Fibroblast of pulmonary artery (primary cell): Measurements from ENCODE around the gene TMEM62.
"Not testable (repeated sequence)": the region's sequence is repeated elsewhere in the genome, so short reads cannot be mapped to it uniquely, and the experiment has no call there.

Experiments used
- DNase-seq: peaks from one replicate; pipeline ENCODE4 v3.0.0-alpha.2; 2010; ENCODE audit warnings: low read depth
- H3K4me3 ChIP-seq: replicated peaks from 2 replicates; pipeline ENCODE4 v1.5.1; 2011; ENCODE audit warnings: low read depth, mild to moderate bottlenecking, control low read depth, low read length, moderate library complexity
- TF ChIP-seq, protein P1 (sequence below): IDR thresholded peaks from 2 replicates; pipeline ENCODE4 v1.5.1; 2011; ENCODE audit warnings: mild to moderate bottlenecking, control low read depth, low read length, inconsistent platforms; ENCODE audit errors: missing control alignments

TMEM62 gene

DNA sequence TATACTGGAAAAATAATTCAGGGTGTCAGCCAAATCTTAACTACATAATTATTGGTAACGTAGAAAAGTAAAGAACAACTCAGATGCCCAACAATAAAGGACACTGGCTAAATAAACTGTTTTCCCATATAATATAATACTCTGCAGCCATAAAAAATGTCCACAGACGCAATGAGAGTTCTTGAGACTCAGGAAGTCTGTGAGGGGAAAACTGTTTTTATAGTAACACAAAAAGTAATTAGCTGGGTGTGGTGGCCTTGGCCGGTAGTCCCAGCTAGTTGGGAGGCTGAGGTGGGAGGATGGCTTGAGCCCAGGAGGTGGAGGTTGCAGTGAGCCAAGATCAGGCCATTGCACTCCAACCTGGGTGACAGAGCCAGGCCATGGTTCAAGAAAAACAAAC lies 22.0 kb upstream of the TMEM62 start:
- TF ChIP-seq, protein P1, sequence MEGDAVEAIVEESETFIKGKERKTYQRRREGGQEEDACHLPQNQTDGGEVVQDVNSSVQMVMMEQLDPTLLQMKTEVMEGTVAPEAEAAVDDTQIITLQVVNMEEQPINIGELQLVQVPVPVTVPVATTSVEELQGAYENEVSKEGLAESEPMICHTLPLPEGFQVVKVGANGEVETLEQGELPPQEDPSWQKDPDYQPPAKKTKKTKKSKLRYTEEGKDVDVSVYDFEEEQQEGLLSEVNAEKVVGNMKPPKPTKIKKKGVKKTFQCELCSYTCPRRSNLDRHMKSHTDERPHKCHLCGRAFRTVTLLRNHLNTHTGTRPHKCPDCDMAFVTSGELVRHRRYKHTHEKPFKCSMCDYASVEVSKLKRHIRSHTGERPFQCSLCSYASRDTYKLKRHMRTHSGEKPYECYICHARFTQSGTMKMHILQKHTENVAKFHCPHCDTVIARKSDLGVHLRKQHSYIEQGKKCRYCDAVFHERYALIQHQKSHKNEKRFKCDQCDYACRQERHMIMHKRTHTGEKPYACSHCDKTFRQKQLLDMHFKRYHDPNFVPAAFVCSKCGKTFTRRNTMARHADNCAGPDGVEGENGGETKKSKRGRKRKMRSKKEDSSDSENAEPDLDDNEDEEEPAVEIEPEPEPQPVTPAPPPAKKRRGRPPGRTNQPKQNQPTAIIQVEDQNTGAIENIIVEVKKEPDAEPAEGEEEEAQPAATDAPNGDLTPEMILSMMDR, result no peak
- DNase-seq, result no peak
- H3K4me3 ChIP-seq, result no peak overlapping the region

DNA sequence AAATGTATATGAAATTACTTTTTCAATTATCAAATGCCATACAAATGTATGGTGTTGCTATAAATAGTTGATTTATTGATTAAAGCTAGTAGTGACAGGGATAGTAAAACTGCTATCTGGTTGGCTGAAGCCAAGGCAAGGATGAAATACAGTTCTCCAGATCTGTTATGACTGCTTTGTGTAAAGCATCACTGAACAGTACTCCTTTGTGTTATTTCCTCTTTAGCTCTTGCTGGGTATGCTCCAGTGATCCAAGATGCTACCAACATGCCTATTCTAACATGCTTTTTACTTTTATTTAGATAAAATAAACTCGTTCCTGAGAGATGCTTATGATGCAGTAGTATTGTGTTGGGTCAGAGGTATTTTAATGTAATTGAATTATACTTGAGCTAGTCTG lies 15.1 kb upstream of the TMEM62 start:
- no peak for DNase-seq
- TF ChIP-seq, protein P1, result no peak
- H3K4me3 ChIP-seq, result no peak overlapping the region

GRCh38 chr15:43118829-43119228 lies 14.6 kb upstream of the TMEM62 start:
- TF ChIP-seq, protein P1, result no peak
- DNase-seq, result no peak
- no peak overlapping the region for H3K4me3 ChIP-seq

GRCh38 chr15:43121863-43122262 lies 11.5 kb upstream of the TMEM62 start:
- no peak for DNase-seq
- H3K4me3 ChIP-seq, result no peak overlapping the region
- TF ChIP-seq, protein P1, result no peak

DNA sequence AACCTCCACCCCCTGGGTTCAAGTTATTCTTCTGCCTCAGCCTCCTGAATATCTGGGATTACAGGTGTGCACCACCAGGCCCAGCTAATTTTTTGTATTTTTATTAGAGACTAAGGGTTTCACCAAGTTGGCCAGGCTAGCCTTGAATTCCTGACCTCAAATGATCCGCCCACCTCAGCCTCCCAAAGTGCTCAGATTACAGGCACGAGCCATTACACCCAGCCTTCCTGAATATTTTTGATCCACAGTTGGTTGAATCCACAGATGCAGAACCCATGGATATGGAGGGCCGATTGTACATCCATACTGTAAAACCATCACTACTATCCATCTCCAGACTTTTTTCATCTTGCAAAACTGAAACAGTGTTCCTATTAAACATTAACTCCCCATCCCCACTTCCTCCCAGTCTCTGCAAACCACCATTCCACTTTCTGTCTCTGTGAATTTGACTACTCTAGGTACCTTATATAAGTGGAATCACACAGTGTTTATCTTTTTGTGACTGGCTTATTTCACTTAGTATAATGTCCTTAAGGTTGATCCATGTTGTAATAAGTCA lies 8.2 kb upstream of the TMEM62 start:
- TF ChIP-seq, protein P1, result no peak
- H3K4me3 ChIP-seq, result no peak overlapping the region
- DNase-seq, result no peak

DNA sequence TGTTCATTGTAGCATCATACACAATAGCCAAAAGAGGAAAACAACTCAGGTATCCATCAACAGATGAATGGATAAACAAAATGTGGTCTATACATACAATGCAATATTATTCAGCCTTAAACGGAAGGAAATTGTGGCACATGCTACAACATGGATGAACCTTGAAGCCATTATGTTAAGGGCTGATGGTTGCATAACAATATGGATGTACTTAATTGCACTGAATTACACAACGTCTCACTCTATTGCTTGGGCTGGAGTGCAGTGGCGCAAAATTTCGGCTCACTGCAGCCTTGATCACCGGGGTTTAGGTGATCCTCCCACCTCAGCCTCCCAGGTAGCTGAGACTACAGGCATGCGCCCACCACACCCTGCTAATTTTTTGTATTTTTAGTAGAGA lies 7.0 kb upstream of the TMEM62 start:
- H3K4me3 ChIP-seq, result no peak overlapping the region
- DNase-seq, result no peak
- TF ChIP-seq, protein P1, result no peak

DNA sequence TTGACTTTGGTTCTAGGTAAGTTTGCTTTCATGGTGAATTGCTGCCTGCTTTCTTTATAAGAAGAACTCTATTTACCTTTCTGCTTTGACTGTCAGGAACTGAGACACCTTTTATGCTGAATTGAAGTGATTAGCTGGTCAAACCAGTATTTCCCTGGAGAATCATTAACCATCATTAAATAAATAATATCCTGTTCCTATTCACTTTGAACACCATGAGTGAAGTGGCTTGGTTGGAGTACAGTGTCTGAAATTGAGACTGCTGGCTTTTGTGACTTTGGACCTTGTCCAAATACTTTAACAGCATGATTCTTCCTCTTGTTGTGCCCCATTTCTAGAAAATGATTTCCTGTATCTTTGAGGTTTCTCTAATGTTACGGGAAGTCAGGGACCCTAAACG lies 5.6 kb upstream of the TMEM62 start:
- TF ChIP-seq, protein P1, result no peak
- no peak for DNase-seq
- no peak overlapping the region for H3K4me3 ChIP-seq

DNA sequence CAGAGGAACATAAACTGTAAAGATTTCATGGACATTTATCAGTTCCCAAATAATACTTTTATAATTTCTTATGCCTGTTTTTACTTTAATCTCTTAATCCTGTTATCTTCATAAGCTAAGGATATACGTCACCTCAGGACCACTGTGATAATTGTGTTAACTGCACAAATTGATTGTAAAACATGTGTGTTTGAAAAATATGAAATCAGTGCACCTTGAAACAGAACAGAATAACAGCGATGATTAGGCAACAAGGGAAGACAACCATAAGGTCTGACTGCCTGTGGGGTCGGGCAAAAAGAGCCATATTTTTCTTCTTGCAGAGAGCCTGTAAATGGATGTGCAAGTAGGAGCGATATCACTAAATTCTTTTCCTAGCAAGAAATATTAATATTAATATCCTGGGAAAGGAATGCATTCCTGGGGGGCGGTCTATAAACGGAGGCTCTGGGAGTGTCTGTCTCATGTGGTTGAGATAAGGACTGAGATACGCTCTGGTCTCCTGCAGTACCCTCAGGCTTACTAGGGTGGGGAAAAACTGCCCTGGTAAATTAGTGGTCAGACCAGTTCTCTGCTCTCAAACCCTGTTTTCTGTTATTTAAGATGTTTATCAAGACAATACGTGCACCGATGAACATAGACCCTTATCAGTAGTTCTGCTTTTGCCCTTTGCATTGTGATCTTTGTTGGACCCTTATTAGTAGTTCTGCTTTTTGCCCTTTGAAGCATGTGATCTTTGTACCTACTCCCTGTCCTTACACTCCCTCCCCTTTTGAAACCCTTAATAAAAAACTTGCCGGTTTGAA lies 5.0 kb upstream of the TMEM62 start:
- not testable (repeated sequence) for H3K4me3 ChIP-seq, DNase-seq
